B cell (primary cell): Measurements from ENCODE around the gene ZNF80.

Experiments
- EZH2 ChIP-seq: IDR thresholded peaks from 2 replicates; pipeline ENCODE4 v1.6.1; 2012; ENCODE audit warnings: borderline replicate concordance, low read depth, mild to moderate bottlenecking, moderate library complexity, low read length; ENCODE audit not compliant: insufficient read depth, poor library complexity, severe bottlenecking
- TF ChIP-seq, protein P1 (sequence below): fragments of 200-600 bp; IDR thresholded peaks from one replicate; pipeline ENCODE4 v1.8.0; 2022; ENCODE audit warnings: antibody characterized with exemption, mild to moderate bottlenecking

DNA sequence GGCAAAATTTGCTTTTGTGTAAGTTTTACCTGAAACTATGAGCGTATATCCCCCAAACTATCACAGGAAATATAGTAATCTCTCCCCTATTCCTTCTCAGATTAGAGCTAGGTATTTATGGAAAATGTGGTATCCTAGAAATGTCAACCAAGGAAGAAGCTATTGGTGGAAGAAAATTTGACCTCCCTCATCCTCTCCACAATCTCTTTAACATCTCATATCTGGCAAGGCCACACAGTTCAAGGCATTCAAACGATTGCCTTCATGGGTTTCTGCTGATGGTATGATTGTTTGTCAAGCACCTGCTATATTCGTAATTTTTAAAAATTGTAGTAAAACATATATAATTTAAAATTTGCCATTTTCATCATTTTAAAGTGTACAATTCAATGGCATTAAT is 31.0 kb downstream of the ZNF80 start:
- no peak for TF ChIP-seq EZH2
- TF ChIP-seq, protein P1, sequence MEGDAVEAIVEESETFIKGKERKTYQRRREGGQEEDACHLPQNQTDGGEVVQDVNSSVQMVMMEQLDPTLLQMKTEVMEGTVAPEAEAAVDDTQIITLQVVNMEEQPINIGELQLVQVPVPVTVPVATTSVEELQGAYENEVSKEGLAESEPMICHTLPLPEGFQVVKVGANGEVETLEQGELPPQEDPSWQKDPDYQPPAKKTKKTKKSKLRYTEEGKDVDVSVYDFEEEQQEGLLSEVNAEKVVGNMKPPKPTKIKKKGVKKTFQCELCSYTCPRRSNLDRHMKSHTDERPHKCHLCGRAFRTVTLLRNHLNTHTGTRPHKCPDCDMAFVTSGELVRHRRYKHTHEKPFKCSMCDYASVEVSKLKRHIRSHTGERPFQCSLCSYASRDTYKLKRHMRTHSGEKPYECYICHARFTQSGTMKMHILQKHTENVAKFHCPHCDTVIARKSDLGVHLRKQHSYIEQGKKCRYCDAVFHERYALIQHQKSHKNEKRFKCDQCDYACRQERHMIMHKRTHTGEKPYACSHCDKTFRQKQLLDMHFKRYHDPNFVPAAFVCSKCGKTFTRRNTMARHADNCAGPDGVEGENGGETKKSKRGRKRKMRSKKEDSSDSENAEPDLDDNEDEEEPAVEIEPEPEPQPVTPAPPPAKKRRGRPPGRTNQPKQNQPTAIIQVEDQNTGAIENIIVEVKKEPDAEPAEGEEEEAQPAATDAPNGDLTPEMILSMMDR, result no peak
